ENCODE data around the gene ZNF771.
A peak's percentile ranks its signal among the peaks of the same experiment; 100 is the strongest.
"Not testable (repeated sequence)": the region's sequence is repeated elsewhere in the genome, so short reads cannot be mapped to it uniquely, and the experiment has no call there.

The ZNF771 gene

DNA sequence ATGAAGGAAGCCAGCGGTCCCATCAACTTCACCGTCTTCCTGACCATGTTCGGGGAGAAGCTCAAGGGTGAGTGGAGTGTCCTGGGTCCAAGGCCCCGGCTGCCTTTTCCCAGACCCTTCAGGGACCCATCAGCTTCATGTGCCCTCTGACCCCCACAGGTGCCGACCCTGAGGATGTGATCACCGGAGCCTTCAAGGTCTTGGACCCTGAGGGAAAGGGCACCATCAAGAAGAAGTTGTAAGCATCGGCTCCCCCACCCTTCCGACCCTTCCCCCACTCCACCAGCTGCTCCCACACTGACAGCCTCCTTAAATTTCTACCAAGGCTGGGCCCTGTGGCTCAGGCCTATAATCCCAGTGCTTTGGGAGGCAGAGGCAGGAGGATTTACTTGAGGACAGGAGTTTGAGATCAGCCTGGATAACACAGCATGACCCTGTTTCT is 30.9 kb upstream of the ZNF771 start:
- no peak for DNase-seq

GRCh38 chr16:30377050-30377811 is 30.2 kb upstream of the ZNF771 start:
- DNase-seq: no peak

GRCh38 chr16:30377812-30378235 is 29.6 kb upstream of the ZNF771 start:
- DNase-seq: peak; percentile 39

DNA sequence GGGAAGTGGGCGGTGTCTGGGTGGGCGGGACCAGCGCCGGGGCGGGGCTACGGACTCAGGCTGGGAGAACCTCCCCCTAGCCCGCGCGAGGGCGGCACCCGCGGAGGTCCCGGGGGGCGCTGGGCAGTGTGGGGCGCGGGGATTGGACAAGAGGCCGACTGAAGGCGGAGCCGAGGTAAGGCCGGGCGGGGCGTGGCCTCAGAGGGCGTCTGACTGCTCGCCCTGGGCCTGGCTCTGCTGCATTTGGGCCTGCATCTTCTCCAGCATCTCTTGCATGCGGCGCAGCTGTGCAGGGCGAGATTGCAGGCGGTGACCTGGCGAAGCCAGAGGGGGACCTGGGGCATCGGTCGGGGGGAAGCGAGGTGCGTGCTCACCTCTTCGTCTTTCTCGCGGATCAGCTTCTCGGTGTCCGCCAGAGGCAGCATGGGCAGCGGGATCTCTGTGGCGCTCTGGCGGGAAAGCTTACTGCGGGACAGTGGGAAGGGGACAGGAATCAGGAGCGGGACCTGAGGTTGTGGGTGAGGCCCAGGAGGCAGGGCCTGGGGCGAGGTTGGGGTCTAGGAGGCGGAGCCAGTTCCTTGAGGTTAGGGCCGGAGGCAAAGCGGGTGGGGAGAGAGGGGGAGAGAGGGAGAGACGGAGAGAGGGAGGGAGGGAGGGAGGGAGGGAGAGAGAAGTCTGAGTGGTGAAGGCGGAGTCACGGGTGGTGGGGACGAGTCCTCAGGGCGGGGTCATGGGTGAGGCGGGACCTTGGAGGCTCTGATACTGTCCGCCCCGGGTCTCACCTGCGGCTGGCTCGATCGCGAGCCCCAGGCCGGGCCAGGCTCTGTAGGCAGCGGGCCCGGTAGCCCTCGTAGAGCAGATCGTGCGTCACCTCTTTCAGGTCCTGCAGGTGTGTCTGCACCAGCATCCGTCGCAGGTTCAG is 28.9 kb upstream of the ZNF771 start:
- DNase-seq: peak; percentile 93

DNA sequence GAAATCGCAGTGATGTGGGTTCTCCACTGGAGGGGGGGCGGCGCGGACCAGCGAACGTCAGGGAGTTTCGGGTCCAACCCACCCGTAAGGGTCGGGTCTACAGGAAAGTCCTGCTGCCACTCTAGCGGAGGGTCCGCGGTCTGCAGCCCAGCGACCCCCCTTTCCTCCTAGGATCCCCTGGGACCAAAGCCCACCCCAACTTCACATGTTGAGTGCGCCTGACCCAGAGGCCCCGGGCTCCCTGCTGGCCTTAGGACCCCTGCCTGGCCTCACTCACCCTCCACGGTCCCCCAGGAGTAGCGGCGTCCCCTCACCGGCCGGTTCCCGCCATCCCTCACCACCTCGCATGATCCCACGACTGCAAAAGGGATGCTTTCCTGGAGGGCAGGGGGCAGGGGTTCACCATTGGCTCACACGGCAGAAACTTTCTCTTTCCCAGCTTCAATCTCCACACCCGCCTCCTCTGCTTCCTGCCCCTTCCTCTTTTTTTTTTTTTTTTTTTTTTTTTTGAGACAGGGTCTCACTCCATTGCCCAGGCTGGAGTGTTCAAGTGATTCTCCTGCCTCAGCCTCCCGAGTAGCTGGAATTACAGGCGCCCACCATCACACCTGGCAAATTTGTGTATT is 28.1 kb upstream of the ZNF771 start:
- no peak for DNase-seq

- no peak for DNase-seq
Observed at GRCh38 chr16:30380072-30380802, 27.2 kb upstream of the ZNF771 start.

- no peak for DNase-seq
Observed at GRCh38 chr16:30380803-30381208, 26.6 kb upstream of the ZNF771 start.

DNA sequence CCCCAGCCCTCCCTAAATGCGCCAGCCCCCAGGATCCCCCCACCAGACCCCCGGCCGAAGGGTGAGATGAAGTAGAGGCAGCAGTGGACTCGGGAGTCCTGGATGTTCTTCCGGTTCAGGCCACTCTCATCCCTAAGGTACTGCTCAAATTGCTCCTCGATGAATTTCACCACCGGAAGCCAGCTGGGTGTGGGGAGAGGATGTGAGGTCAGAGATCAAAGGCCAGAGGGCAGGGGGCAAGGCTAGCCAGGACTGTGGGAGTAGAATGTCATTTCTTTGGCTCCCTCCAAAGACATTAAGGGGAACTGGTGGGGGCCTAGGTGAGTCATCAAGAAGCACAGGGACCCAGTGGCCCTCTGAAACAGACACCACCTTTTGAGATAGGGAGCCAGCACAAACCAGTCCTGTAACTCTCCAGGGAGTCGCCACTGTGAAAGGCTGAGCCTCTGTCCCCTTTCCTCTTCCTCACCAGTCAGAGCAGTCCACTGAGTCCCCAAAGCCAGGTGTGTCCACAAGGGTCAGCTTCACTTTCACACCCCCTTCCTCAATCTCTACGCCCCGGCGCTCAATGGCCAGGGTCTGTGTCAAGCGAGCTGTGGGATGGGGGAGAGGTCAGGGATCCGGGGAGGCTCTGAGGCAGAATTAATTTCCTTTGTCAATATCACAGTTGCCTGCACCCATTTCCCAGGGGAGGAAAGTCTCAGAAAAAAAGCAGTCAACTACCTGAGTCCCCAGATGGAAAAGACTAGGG is 25.9 kb upstream of the ZNF771 start:
- no peak for DNase-seq

- DNase-seq: no peak
Observed at GRCh38 chr16:30382111-30382881, 25.1 kb upstream of the ZNF771 start, which contains the start of gene SEPTIN1. TSS of gene SEPTIN1 (minus strand) at chr16:30382561. CDS start at chr16:30382542, 19 bp downstream.

DNA sequence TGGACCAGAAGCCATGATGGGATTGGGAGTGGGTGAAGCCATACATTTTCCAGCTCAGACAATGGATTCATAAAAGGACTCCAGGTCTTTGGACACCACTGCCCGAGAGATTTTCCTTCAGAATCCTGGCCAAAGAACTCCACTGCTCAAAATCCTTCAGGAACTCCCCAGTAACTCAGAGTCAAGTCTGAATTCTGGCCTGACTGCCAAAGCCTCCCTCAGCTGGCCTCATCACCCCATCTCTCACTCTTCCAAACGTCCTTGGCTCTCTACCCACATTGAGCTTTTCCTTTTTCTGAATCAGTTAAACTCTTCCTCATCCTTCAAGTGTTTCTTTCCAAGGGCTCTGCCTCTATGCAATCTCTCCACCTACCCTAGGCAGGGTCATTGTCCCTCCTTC is 23.9 kb upstream of the ZNF771 start:
- DNase-seq: no peak

- DNase-seq: no peak
Observed at GRCh38 chr16:30394592-30395154, 12.7 kb upstream of the ZNF771 start.

GRCh38 chr16:30395155-30395991 is 12.0 kb upstream of the ZNF771 start, which contains the start of gene ZNF48:
TSS of gene ZNF48 (plus strand) at chr16:30395420. CDS start at chr16:30395795, 375 bp downstream.
- DNase-seq: peak; percentile 45

DNA sequence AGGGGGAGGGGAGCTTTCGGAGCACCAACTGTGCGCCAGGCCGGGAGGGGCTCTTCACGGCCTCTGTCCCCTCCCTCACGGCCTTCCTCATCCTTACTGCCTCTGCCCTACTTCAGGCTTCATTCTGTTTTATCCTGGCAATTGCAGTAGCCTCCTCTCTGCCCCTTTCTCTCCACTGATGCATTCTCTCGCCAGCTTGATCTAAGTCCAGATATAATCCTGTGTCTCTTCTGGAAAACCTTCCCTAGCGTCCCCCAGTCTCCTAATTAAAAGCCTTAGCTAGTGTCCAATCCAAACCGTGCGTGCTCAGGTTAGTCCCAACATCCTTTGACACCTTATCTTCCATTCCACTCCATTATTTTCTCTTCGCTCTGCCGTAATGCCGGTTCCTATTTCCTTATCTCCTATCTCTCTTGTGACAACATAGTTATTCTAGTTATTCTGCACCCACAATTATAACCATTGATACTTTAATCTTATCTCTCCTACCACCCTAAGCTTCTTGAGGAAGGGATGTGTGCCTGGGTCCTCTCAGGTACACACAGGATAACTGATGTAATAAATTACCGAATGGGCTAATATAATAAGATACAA is 11.3 kb upstream of the ZNF771 start:
- DNase-seq: no peak

DNA sequence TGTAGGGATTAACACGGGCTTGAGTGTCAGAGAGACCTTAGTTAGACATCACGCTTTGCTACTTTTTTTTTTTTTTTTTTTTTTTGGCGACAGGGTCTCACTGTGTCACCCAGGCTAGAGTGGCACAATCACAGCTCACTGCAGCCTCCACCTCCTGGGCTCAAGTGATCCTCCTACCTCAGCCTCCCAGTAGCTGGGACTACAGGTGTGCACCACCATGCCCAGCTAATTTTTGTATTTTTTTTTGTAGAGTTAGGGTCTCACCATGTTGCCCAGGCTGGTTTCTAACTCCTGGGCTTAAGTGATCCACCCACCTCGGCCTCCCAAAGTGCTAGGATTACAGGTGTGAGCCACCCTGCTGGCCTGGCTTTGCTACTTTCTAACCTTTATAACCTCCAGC is 10.8 kb upstream of the ZNF771 start:
- DNase-seq: not testable (repeated sequence)

DNA sequence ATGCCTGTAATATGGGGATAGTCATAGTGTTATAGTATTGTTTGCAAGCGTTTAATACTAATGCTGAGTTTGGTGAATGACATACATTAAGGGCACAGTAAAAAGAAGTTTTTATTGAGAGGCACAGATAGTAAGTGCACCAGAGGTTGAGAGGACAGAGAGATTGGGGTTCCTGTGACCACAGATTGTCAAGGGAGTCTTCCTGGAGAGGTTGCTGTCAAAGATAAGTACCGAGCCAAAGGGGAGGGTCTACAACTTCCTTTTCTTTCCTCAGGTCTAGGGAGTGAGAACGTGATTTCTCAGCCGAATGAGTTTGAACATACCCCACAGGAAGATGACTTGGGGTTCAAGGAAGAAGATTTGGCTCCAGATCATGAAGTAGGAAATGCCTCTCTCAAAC is 10.3 kb upstream of the ZNF771 start:
- no peak for DNase-seq

DNA sequence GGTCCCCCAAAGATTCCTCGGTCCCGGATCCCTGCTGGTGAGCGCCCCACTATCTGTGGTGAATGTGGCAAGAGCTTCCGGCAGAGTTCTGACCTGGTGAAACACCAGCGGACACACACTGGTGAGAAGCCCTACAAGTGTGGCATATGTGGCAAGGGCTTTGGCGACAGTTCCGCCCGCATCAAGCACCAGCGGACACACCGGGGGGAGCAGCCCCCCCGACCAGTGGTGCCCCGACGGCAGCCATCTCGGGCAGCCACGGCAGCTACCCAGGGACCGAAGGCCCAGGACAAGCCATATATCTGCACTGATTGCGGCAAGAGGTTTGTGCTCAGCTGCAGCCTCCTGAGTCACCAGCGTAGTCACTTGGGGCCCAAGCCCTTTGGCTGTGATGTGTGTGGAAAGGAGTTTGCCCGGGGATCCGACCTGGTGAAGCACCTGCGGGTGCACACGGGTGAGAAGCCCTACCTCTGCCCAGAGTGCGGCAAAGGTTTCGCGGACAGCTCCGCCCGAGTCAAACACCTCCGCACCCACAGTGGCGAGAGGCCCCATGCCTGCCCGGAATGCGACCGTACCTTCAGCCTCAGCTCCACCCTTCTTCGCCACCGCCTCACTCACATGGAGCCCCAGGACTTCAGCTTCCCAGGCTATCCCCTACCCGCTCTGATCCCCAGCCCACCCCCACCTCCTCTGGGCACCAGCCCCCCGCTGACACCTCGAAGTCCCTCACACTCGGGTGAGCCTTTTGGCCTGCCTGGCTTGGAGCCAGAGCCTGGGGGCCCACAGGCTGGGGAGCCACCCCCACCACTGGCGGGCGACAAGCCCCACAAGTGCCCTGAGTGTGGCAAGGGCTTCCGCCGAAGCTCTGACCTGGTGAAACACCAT is 9.4 kb upstream of the ZNF771 start:
- no peak for DNase-seq

GRCh38 chr16:30398661-30399434 is 8.6 kb upstream of the ZNF771 start:
- no peak for DNase-seq

All from amniotic stem cell (primary cell).